Astrocyte of the cerebellum (primary cell): Measurements from ENCODE around the gene PRSS38.

Experiments used
- DNase-seq: peaks from one replicate; pipeline ENCODE4 v3.0.0-alpha.2; 2011; ENCODE audit warnings: low read depth
- H3K4me3 ChIP-seq: 2 replicates; pipeline ENCODE4 v1.5.1; 2011; ENCODE audit warnings: mild to moderate bottlenecking, low read depth, low read length, moderate library complexity
- CTCF ChIP-seq: IDR thresholded peaks from 2 replicates; pipeline ENCODE4 v1.5.1; 2012; ENCODE audit warnings: low read length, low read depth, moderate library complexity, mild to moderate bottlenecking; ENCODE audit errors: missing control alignments
- in situ Hi-C: cut with HindIII; loops from 2 replicates; pipeline ENCODE4 v1.10.0; 2017; ENCODE audit warnings: low sequenced_read_pairs

The PRSS38 gene

GRCh38 chr1:227792216-227793078 lies 23.0 kb upstream of the PRSS38 start:
- in situ Hi-C loops, result no loop called here
- TF ChIP-seq CTCF, result peak; percentile 18
- DNase-seq, result no peak
- H3K4me3 ChIP-seq, result no peak overlapping the region

- TF ChIP-seq CTCF, result no peak
- in situ Hi-C loops, result no loop called here
- no peak for DNase-seq
- H3K4me3 ChIP-seq, result no peak overlapping the region
Measured at GRCh38 chr1:227793079-227793947, 22.2 kb upstream of the PRSS38 start.

- H3K4me3 ChIP-seq, result no peak overlapping the region
- in situ Hi-C loops, result no loop called here
- peak; percentile 86 for DNase-seq
- no peak for TF ChIP-seq CTCF
Measured at GRCh38 chr1:227793948-227794816, 21.3 kb upstream of the PRSS38 start.

GRCh38 chr1:227794817-227795192 lies 20.7 kb upstream of the PRSS38 start:
- no peak for DNase-seq
- no peak overlapping the region for H3K4me3 ChIP-seq
- in situ Hi-C loops, result no loop called here
- TF ChIP-seq CTCF, result no peak

- in situ Hi-C loops, result no loop called here
- DNase-seq, result no peak
Measured at GRCh38 chr1:227795732-227796131, 19.7 kb upstream of the PRSS38 start.

More at GRCh38 chr1:227795732-227796131, 19.7 kb upstream of the PRSS38 start:
- H3K4me3 ChIP-seq, result no peak overlapping the region
- no peak for TF ChIP-seq CTCF
